GM19351 (cell line): ENCODE data around the gene NRG4.
A peak's percentile ranks its signal among the peaks of the same experiment; 100 is the strongest.
"Not testable (repeated sequence)": the region's sequence is repeated elsewhere in the genome, so short reads cannot be mapped to it uniquely, and the experiment has no call there.

ENCODE experiments used
- ATAC-seq: cut with Tn5 transposase; IDR thresholded peaks from one replicate; pipeline ENCODE4 v1.9.1; 2021; ENCODE audit warnings: mild to moderate bottlenecking, moderate library complexity; ENCODE audit not compliant: unreplicated experiment

Gene NRG4

DNA sequence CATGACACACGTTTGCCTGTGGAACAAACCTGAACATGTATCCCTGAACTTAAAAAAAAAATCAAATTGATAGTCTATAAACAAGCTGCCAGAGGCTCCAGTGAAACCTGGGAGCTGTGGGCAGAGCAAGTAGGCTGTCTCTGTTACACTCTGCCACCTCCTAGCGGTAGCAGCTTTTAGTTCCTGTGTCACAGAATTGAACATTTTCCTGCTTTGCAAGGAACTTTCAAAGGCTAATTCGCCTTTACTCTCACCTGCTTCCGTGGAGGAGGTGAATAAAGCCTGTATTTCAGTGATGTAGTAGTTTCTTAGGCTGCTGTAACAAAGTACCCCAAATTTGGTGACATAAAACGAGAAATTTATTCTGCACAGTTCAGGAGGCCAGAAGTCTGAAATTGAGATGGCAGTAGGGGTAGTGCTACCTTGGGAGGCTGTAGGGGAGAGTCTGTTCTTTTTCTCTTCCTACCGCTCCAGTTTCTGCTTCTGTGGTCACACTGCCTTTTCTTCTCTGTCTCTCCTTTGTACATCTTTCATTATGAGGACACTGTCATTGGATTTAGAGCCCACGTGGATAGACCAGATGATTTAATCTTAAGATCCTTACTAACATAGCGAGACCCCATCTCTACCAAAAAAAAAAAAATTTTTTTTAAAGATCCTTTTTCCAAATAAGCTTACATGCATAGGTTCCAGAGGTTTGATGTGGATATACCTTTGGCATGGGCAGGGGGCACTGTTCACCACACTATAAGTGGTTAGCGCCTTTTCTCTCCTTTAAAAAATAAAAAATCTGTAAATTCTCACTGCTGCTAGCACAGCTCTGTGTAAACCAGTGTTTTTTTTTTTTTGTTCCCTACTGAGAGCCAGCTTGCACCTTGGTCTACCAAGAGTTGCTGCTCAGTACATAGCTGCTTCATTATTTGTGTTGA is 83.3 kb downstream of the NRG4 start:
- no peak for ATAC-seq

DNA sequence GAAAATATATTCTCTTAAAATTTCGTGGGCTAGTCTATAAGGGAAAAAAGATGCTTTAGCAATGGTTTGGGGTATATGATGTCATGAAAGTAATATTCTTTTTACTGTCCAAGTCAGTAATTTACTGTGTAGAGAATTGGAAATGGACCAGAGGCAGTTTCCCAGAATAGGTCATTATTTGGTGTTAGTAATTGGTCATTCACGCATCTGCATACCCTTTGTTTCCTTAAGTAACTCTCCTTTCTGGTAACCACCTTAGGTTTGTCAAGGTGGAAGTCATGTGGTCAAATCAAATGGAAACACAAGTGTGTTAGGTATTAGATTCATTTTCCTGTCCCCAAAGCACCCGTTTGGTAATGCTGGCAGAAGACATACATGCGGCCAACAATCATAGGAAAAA is 84.6 kb downstream of the NRG4 start:
- ATAC-seq: no peak

DNA sequence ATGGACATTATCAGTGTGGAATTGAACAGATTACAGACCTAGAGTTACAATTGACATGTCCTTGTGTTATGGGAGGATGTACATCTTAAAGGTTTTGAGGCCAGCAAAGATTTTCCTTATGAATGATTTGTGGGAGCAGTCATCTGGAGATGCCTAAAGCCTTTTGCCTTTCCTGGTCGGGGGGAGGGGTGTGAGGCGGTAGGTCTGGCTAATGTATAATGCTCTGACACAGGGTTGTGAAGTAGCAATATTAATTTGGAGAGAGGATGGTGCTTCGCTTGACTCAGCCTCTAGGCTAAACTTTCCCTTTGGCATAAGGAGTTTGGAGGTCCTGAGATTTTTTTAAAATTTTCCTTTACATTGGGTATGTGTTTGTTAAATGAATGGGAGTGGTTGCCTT is 85.3 kb downstream of the NRG4 start:
- no peak for ATAC-seq

DNA sequence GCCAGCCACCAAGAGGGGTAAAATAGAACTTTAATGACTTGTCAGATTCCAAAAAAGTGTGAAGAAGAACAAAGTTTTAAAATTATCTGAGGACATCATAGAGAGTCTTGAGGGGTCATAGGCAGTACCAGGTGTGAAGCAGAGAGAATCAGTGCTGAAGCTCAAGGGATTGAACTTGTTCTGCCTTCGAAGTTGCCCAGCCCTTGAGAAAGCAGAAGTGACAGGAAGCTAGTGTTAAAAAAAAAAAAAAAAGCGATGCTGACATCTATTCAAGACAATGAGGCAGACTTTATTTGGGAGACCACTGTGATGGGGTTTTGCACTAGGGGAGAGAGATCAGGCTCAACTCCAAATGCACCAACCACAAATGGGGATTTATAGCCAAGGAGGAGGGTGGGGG is 86.8 kb downstream of the NRG4 start:
- ATAC-seq: no peak

DNA sequence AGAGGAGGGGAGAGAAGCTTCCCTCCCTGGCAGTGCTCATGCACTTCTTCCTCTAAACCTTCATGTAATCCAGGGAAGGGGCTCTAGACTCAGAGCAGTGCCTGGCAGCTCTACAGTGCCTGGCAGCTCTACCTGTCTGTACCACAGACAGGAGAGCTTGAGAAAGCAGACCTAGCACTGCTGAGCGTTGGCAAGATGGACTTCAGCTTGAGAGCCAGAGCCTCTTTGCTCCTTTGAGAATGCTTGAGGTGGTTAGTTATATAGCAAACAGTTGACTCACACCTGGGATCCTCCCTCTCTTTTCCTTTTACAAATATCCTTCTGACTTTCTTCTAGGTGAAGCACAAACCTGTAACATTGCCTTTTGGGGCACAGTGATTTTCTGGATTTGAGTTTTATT is 87.6 kb downstream of the NRG4 start:
- no peak for ATAC-seq

DNA sequence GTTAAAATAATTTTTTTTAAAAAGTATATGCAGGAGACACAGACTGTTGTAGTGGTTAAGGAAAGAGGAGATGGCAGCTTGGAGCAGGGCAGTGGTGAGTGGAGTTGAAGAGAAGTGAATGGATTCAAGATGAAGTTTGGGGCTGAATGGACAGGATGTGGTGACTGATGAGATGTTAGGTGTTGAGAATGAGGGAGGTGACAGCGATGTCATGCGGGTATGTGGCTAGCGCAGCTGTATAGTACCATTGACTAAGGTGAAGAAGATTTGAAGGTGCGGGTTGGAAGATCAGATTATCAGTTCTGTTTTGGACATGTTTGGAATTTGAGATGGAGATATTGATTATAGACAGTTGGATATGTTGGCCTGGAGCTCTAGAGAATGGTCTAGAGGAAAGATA is 88.5 kb downstream of the NRG4 start:
- ATAC-seq: no peak

DNA sequence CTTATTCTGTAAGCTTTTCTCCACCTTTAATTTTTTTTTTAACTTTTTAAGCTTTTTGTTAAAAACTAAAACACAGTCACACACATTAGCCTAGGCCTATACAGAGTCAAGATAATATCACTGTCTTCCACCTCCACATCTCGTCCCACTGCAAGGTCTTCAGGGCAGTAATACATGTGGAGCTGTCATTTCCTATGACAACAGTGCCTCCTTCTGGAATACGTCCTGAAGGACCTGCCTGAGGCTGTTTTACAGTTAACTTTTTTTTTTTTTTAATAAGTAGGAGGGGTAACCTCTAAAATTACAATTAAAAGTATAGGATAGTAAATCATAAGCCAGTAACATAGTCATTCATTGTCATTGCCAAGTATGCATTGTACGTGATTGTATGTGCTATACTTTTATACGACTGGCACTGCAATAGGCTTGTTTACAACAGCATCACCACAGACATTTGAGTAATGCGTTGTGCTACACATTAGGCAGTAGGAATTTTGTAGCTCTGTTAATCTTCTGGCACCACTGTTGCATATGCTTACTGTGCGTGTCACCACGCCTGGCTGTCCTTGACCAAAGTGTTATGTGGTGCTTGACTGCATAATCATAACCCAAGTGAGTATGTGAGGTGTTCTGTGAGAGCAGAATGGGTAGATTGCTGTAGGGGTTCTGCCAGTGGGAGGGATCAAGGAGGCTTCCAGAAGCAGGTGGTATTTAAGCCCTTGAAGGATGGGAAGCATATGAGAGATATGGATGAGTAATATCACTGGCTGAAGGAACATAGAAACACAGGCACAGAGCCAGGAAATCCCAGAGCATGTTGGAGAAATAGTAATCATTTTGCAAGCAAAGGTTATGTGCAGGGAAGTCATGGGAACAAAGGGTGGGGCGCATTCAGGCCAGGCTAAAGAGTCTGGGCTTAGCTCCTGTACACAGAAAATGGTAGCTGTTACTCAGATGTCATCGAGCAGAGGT is 90.2 kb downstream of the NRG4 start:
- ATAC-seq: no peak

GRCh38 chr15:75920079-75920478 is 92.1 kb downstream of the NRG4 start:
- ATAC-seq: no peak

- ATAC-seq: no peak
Observed at GRCh38 chr15:75918135-75918534, 94.1 kb downstream of the NRG4 start.

GRCh38 chr15:75916978-75917377 is 95.2 kb downstream of the NRG4 start:
- no peak for ATAC-seq

- not testable (repeated sequence) for ATAC-seq
Observed at GRCh38 chr15:75910355-75910754, 101.9 kb downstream of the NRG4 start.

DNA sequence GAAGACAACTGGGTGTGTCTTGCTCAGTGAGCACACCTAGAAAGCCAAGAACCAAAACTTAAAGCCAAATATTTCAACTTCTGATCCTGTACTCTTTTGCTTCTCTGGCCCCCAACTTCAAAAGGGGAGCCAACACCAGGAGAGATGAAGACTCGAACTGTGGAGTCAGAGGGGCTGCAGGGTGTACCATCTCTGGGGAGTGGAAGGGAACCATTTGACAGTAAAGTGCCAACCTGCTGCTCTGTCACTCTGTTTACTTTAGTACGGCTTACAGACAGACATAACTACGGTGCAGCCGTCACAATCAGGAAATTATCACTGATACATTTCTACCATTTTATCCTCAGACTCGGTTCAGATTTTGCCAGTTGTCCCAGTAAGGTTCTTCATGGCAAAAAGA is 107.0 kb downstream of the NRG4 start:
- no peak for ATAC-seq

GRCh38 chr15:75903331-75904239 is 108.6 kb downstream of the NRG4 start, which contains the start of gene FBXO22:
Gene FBXO22, plus strand, starts transcription at chr15:75903878. Its CDS starts 86 bp downstream, at chr15:75903964.
- peak; percentile 93 for ATAC-seq

DNA sequence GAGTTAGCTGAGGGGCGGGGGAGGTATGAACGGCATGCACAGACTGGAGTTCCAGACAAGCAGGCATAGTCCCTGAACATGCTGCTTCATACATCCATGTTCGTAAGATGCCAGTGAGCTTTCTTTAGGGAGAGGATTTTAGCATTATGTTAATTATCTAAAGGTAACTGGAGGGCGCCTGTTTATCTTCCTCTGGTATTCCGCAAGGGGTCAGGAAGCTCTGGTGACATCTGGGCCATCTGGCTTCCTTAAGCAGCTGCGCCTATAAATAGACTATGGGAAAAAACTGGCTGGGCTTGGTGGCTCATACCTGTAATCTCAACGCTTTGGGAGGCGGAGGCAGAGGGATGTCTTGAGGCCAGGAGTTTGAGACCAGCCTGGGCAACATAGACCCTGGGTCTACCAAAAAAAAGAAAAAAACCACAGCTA is 110.1 kb downstream of the NRG4 start:
- no peak for ATAC-seq

DNA sequence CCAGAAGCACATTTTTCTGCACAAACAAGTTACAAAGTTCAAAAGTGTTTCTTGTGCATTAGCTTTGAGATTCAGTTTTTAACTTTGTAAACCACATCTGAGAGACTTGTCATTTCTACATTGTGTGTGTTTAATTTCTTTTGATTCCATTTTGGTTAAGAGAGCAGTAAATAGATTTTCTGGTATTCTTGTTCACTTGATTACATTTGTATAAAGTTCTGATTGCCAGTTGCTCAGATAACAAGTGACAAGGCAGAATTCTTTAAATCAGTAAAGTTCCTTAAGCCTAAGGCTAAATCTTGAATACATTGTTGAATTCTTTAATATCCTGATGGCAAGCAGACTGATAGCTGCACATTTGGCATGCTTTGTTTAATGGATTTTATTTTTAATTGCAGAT is 111.6 kb downstream of the NRG4 start:
- no peak for ATAC-seq

- ATAC-seq: no peak
Observed at GRCh38 chr15:75895731-75896130, 116.5 kb downstream of the NRG4 start.

DNA sequence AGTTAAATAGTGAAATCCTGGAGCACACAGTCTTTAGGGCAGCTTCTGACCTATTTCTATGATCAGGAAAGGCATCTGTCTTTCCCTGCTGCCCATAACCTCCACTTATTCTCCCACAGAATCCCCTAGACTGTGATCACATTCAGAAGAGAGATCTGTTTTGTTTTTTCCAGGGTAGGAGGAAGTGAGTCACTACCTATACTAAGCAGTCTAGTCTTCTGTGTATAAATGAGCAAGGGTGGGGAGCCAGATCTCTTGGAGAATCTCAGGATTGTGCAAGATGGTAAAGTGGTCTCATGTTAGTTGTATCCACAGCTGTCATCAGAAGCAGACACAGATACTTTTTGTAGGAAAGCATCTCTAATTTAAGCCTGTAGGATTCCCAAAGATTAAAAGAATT is 120.3 kb downstream of the NRG4 start:
- ATAC-seq: no peak
